ENCODE measurements around the gene SIL1.

SIL1 gene

GRCh38 chr5:139025651-139026050, 172.5 kb downstream of the SIL1 start:
- H2BK120ac ChIP-seq (ENCODE audit: low read depth, low read length): no peak overlapping the region
- no peak overlapping the region for H3K4ac ChIP-seq (ENCODE audit: low read depth in 1 of 2, low read length in 2 of 2)
- H3K27ac ChIP-seq (ENCODE audit: low read length, poor library complexity, severe bottlenecking): no peak overlapping the region
- 73% methylated on average over 2 of the region's 2 CpGs for WGBS
- no peak overlapping the region for H2BK12ac ChIP-seq (ENCODE audit: low read length in 2 of 2)
- H2BK15ac ChIP-seq (ENCODE audit: low read depth, poor library complexity, severe bottlenecking): no peak overlapping the region
- H4K91ac ChIP-seq (ENCODE audit: low read length): no peak overlapping the region
- H3K36me3 ChIP-seq (ENCODE audit: control insufficient read depth in 1 of 2, insufficient read depth in 2 of 2, low read depth in 1 of 2, low read length in 2 of 2): peaks cover 10 to 27% of the 10 kb centered on the region in 2 experiments
- H3K14ac ChIP-seq (ENCODE audit: low read length in 2 of 2): no peak overlapping the region
- no peak overlapping the region for H2BK5ac ChIP-seq (ENCODE audit: low read depth, low read length, poor library complexity, severe bottlenecking)
- peak overlapping the region; percentile 55 for H2AK5ac ChIP-seq (ENCODE audit: low read length, severe bottlenecking)
- H3K27me3 ChIP-seq (ENCODE audit: control insufficient read depth in 1 of 2, insufficient read depth in 1 of 2, low read length in 2 of 2): no peaks in the 10 kb centered on the region
- H3K18ac ChIP-seq (ENCODE audit: low read depth in 1 of 2, low read length in 2 of 2): no peak overlapping the region
- H3K9ac ChIP-seq (ENCODE audit: low read length): no peak overlapping the region
- H3K79me1 ChIP-seq (replicated peaks; ENCODE audit: low read length, poor library complexity, severe bottlenecking): no peaks in the 10 kb centered on the region
- no peaks in the 10 kb centered on the region for H3K4me1 ChIP-seq (ENCODE audit: control insufficient read depth, insufficient read depth, low read depth, low read length)
- H3K9me3 ChIP-seq (ENCODE audit: control insufficient read depth, low read length): no peaks in the 10 kb centered on the region
- H4K8ac ChIP-seq (ENCODE audit: low read length): no peak overlapping the region
- H2AFZ ChIP-seq (ENCODE audit: low read depth, low read length): no peak overlapping the region
- no peak for DNase-seq
- no peak overlapping the region for H3K4me3 ChIP-seq (ENCODE audit: insufficient read depth in 1 of 2, low read depth in 1 of 2, low read length in 2 of 2)
- H3K4me2 ChIP-seq (ENCODE audit: low read length, poor library complexity, severe bottlenecking): no peak overlapping the region
- H3K23ac ChIP-seq (ENCODE audit: low read length in 2 of 2): no peak overlapping the region

GRCh38 chr5:139023286-139023685, 174.9 kb downstream of the SIL1 start:
- Histone ChIP-seq H3K79me1 (replicated peaks; ENCODE audit: low read length, poor library complexity, severe bottlenecking) (no peaks in the 10 kb centered on the region), H3K4me3 (ENCODE audit: insufficient read depth in 1 of 2, low read depth in 1 of 2, low read length in 2 of 2) (no peak overlapping the region), H2BK15ac (ENCODE audit: low read depth, poor library complexity, severe bottlenecking) (no peak overlapping the region), H3K4me2 (ENCODE audit: low read length, poor library complexity, severe bottlenecking) (no peak overlapping the region), H3K27me3 (ENCODE audit: control insufficient read depth in 1 of 2, insufficient read depth in 1 of 2, low read length in 2 of 2) (no peaks in the 10 kb centered on the region), H3K36me3 (ENCODE audit: control insufficient read depth in 1 of 2, insufficient read depth in 2 of 2, low read depth in 1 of 2, low read length in 2 of 2) (peaks cover 10 to 42% of the 10 kb centered on the region in 2 experiments), H2BK12ac (ENCODE audit: low read length in 2 of 2) (no peak overlapping the region), H3K14ac (ENCODE audit: low read length in 2 of 2) (no peak overlapping the region), H4K91ac (ENCODE audit: low read length) (no peak overlapping the region), H2BK120ac (ENCODE audit: low read depth, low read length) (no peak overlapping the region), H2AK5ac (ENCODE audit: low read length, severe bottlenecking) (no peak overlapping the region), H3K9ac (ENCODE audit: low read length) (no peak overlapping the region), H3K18ac (ENCODE audit: low read depth in 1 of 2, low read length in 2 of 2) (no peak overlapping the region), H4K8ac (ENCODE audit: low read length) (no peak overlapping the region), H3K27ac (ENCODE audit: low read length, poor library complexity, severe bottlenecking) (no peak overlapping the region), H3K4ac (ENCODE audit: low read depth in 1 of 2, low read length in 2 of 2) (no peak overlapping the region), H2AFZ (ENCODE audit: low read depth, low read length) (no peak overlapping the region), H3K23ac (ENCODE audit: low read length in 2 of 2) (no peak overlapping the region), H2BK5ac (ENCODE audit: low read depth, low read length, poor library complexity, severe bottlenecking) (no peak overlapping the region), H3K9me3 (ENCODE audit: control insufficient read depth, low read length) (no peaks in the 10 kb centered on the region), H3K4me1 (ENCODE audit: control insufficient read depth, insufficient read depth, low read depth, low read length) (no peaks in the 10 kb centered on the region)
- no peak for DNase-seq
- WGBS: 95% methylated on average over 2 of the region's 8 CpGs

GRCh38 chr5:139022528-139022927, 175.6 kb downstream of the SIL1 start:
- Histone ChIP-seq H3K27ac (ENCODE audit: low read length, poor library complexity, severe bottlenecking) (no peak overlapping the region), H3K9me3 (ENCODE audit: control insufficient read depth, low read length) (no peaks in the 10 kb centered on the region), H3K18ac (ENCODE audit: low read depth in 1 of 2, low read length in 2 of 2) (no peak overlapping the region), H3K4me1 (ENCODE audit: control insufficient read depth, insufficient read depth, low read depth, low read length) (no peaks in the 10 kb centered on the region), H3K4ac (ENCODE audit: low read depth in 1 of 2, low read length in 2 of 2) (no peak overlapping the region), H3K27me3 (ENCODE audit: control insufficient read depth in 1 of 2, insufficient read depth in 1 of 2, low read length in 2 of 2) (no peaks in the 10 kb centered on the region), H3K4me2 (ENCODE audit: low read length, poor library complexity, severe bottlenecking) (no peak overlapping the region), H4K91ac (ENCODE audit: low read length) (no peak overlapping the region), H3K9ac (ENCODE audit: low read length) (no peak overlapping the region), H3K14ac (ENCODE audit: low read length in 2 of 2) (no peak overlapping the region), H2AFZ (ENCODE audit: low read depth, low read length) (no peak overlapping the region), H2BK5ac (ENCODE audit: low read depth, low read length, poor library complexity, severe bottlenecking) (no peak overlapping the region), H2BK12ac (ENCODE audit: low read length in 2 of 2) (no peak overlapping the region), H3K36me3 (ENCODE audit: control insufficient read depth in 1 of 2, insufficient read depth in 2 of 2, low read depth in 1 of 2, low read length in 2 of 2) (peaks cover 10 to 48% of the 10 kb centered on the region in 2 experiments), H2BK15ac (ENCODE audit: low read depth, poor library complexity, severe bottlenecking) (no peak overlapping the region), H3K23ac (ENCODE audit: low read length in 2 of 2) (no peak overlapping the region), H3K4me3 (ENCODE audit: insufficient read depth in 1 of 2, low read depth in 1 of 2, low read length in 2 of 2) (no peak overlapping the region), H2BK120ac (ENCODE audit: low read depth, low read length) (no peak overlapping the region), H3K79me1 (replicated peaks; ENCODE audit: low read length, poor library complexity, severe bottlenecking) (no peaks in the 10 kb centered on the region), H4K8ac (ENCODE audit: low read length) (no peak overlapping the region), H2AK5ac (ENCODE audit: low read length, severe bottlenecking) (no peak overlapping the region)
- DNase-seq: no peak
- 93% methylated on average over 1 of the region's 1 CpG for whole genome bisulfite sequencing

DNA sequence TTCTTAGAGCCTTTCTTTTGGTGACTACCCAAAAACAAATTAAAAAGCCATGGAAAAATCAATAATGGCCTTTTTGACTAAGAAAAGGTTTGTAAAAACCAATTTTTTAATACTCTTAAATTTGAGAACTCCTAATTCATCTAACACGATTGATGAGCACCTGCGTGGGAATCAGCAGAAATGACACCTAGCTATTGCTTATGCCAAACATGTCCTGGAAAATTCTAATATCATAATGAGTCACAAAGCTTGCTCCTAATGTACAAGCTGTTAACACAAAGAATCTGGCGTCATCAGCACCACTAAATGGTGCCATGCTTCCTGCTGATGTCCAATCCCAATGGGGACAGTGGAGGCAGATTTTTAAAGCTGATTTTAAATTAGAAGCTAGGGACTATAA, 176.8 kb downstream of the SIL1 start:
- 95% methylated on average over 3 of the region's 3 CpGs for WGBS

More for the DNA sequence above, 176.8 kb downstream of the SIL1 start:
- H4K91ac ChIP-seq (ENCODE audit: low read length): no peak overlapping the region
- H3K27me3 ChIP-seq (ENCODE audit: control insufficient read depth in 1 of 2, insufficient read depth in 1 of 2, low read length in 2 of 2): no peaks in the 10 kb centered on the region
- H3K9me3 ChIP-seq (ENCODE audit: control insufficient read depth, low read length): no peaks in the 10 kb centered on the region
- no peaks in the 10 kb centered on the region for H3K4me1 ChIP-seq (ENCODE audit: control insufficient read depth, insufficient read depth, low read depth, low read length)
- no peak for DNase-seq
- H3K4ac ChIP-seq (ENCODE audit: low read depth in 1 of 2, low read length in 2 of 2): no peak overlapping the region
- no peak overlapping the region for H3K23ac ChIP-seq (ENCODE audit: low read length in 2 of 2)
- no peak overlapping the region for H3K4me2 ChIP-seq (ENCODE audit: low read length, poor library complexity, severe bottlenecking)
- H3K79me1 ChIP-seq (replicated peaks; ENCODE audit: low read length, poor library complexity, severe bottlenecking): no peaks in the 10 kb centered on the region
- H3K14ac ChIP-seq (ENCODE audit: low read length in 2 of 2): no peak overlapping the region
- H2BK120ac ChIP-seq (ENCODE audit: low read depth, low read length): no peak overlapping the region
- no peak overlapping the region for H4K8ac ChIP-seq (ENCODE audit: low read length)
- H3K18ac ChIP-seq (ENCODE audit: low read depth in 1 of 2, low read length in 2 of 2): no peak overlapping the region
- H2BK15ac ChIP-seq (ENCODE audit: low read depth, poor library complexity, severe bottlenecking): no peak overlapping the region
- H2BK12ac ChIP-seq (ENCODE audit: low read length in 2 of 2): no peak overlapping the region
- no peak overlapping the region for H2AK5ac ChIP-seq (ENCODE audit: low read length, severe bottlenecking)
- H3K9ac ChIP-seq (ENCODE audit: low read length): no peak overlapping the region
- no peak overlapping the region for H2AFZ ChIP-seq (ENCODE audit: low read depth, low read length)
- H3K4me3 ChIP-seq (ENCODE audit: insufficient read depth in 1 of 2, low read depth in 1 of 2, low read length in 2 of 2): no peak overlapping the region
- no peak overlapping the region for H2BK5ac ChIP-seq (ENCODE audit: low read depth, low read length, poor library complexity, severe bottlenecking)
- H3K36me3 ChIP-seq (ENCODE audit: control insufficient read depth in 1 of 2, insufficient read depth in 2 of 2, low read depth in 1 of 2, low read length in 2 of 2): peaks cover 12 to 45% of the 10 kb centered on the region in 2 experiments
- no peak overlapping the region for H3K27ac ChIP-seq (ENCODE audit: low read length, poor library complexity, severe bottlenecking)

All from mesenchymal stem cell (in vitro differentiated cells and primary cell).